C4-2B (cell line): Measurements from ENCODE around the gene MSN.

Experiments used
- CTCF ChIP-seq: fragments of 450-650 bp; conservative IDR thresholded peaks from 2 replicates; pipeline ENCODE4 v1.5.1; 2017; ENCODE audit warnings: mild to moderate bottlenecking
- ZFX ChIP-seq: fragments of 450-650 bp; IDR thresholded peaks from 2 replicates; pipeline ENCODE4 v1.6.1; 2017

DNA sequence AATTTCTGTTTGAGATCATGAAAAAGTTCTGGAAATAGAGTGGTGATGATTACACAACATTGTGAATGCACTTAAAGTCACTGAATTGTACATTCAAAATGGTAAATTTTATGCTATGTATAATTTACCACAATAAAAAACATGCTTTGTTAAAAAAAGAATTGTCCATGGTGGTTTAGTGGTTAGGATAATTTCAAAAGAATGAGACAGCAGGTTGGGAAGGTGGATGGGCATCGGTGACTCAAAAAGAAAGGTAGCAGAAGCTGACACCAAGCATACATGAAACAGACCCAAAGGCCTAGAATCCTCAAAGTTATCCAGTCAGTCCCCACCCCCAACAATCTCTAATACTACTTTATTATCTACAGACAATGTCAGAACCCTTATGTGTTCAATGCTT, 91.1 kb downstream of the MSN start:
- TF ChIP-seq CTCF, result no peak
- no peak for TF ChIP-seq ZFX
